SK-N-SH (cell line): Measurements from ENCODE around the gene BOC. TPM values are rescaled to one million over a fixed set of nuclear protein-coding genes. Genes with fewer than 3 reads are reported as not detected.

ENCODE experiments used
- CTCF ChIA-PET: fragments of 300-600, 350-600 bp; formaldehyde crosslinking; extraction: SDS; loops from one replicate; lab custom pipeline; 2021; lab: Yijun Ruan, JAX
- POLR2A ChIA-PET: fragments of 350-600 bp; sonication (Branson Sonifier 250); formaldehyde crosslinking; extraction: SDS; loops from one replicate; lab custom pipeline; 2020; ENCODE audit warnings: antibody characterized with exemption, inconsistent platforms; lab: Yijun Ruan, JAX
- DNase-seq: peaks from one replicate; pipeline ENCODE4 v3.0.0; 2012
- H2AFZ ChIP-seq: fragments of 200-600 bp; sonication (generic); 2 replicates; pipeline ENCODE4 v1.8.1; 2016; ENCODE audit warnings: antibody characterized with exemption, mild to moderate bottlenecking, low read depth
- H3F3A ChIP-seq: fragments of 200-600 bp; sonication (generic); replicated peaks from 2 replicates; pipeline ENCODE3; 2016; ENCODE audit warnings: antibody characterized with exemption, mild to moderate bottlenecking; ENCODE audit not compliant: insufficient read depth
- H3K27ac ChIP-seq, 2 experiments: fragments of 200-500 bp in 1 of 2; fragments of 200-600 bp in 1 of 2; sonication (Bioruptor generic) in 1 of 2; sonication (generic), shearing (Covaris generic) in 1 of 2; 2 replicates each; pipeline versions ENCODE4 v1.5.1 to v1.6.1; 2014 to 2016; ENCODE audit warnings: low read depth in 2 of 2, inconsistent platforms in 1 of 2, low read length in 1 of 2, mild to moderate bottlenecking in 1 of 2, mixed read lengths in 1 of 2
- H3K27me3 ChIP-seq: fragments of 200-600 bp; sonication (generic), shearing (Covaris generic); 2 replicates; pipeline ENCODE4 v1.6.1; 2016; ENCODE audit warnings: mixed run types; ENCODE audit not compliant: insufficient read depth
- H3K36me3 ChIP-seq, 2 experiments: fragments of 200-500 bp in 1 of 2; fragments of 200-600 bp in 1 of 2; sonication (Bioruptor generic) in 1 of 2; sonication (generic) in 1 of 2; replicated peaks in 1 of 2; 2 replicates each; pipeline versions ENCODE3 to v1.5.1; 2014 to 2016; ENCODE audit warnings: low read length in 1 of 2, mild to moderate bottlenecking in 1 of 2; ENCODE audit not compliant: insufficient read depth in 2 of 2, control insufficient read depth in 1 of 2
- H3K4me1 ChIP-seq, 2 experiments: fragments of 200-500 bp in 1 of 2; fragments of 200-600 bp in 1 of 2; sonication (Bioruptor generic) in 1 of 2; sonication (generic), shearing (Covaris generic) in 1 of 2; 2 replicates each; pipeline versions ENCODE4 v1.5.1 to v1.6.1; 2014 to 2016; ENCODE audit warnings: low read depth in 1 of 2, low read length in 1 of 2, mixed run types in 1 of 2; ENCODE audit not compliant: insufficient read depth in 2 of 2, control insufficient read depth in 1 of 2
- H3K4me2 ChIP-seq: fragments of 200-600 bp; sonication (generic), shearing (Covaris generic); 2 replicates; pipeline ENCODE4 v1.6.1; 2017; ENCODE audit warnings: mixed run types
- H3K4me3 ChIP-seq, 2 experiments: fragments of 200-500 bp in 1 of 2; fragments of 200-600 bp in 1 of 2; sonication (Bioruptor generic) in 1 of 2; sonication (generic), shearing (Covaris generic) in 1 of 2; 2 replicates each; pipeline versions ENCODE4 v1.5.1 to v1.8.1; 2014 to 2016; ENCODE audit warnings: low read depth in 2 of 2, inconsistent platforms in 1 of 2, low read length in 1 of 2, mild to moderate bottlenecking in 1 of 2, mixed read lengths in 1 of 2, moderate library complexity in 1 of 2
- H3K79me2 ChIP-seq: fragments of 200-600 bp; sonication (generic); 2 replicates; pipeline ENCODE4 v1.8.1; 2017; ENCODE audit warnings: mild to moderate bottlenecking; ENCODE audit not compliant: insufficient read depth
- H3K9ac ChIP-seq: fragments of 200-600 bp; sonication (generic); 2 replicates; pipeline ENCODE4 v1.6.1; 2017; ENCODE audit warnings: mixed run types
- H3K9me2 ChIP-seq: fragments of 200-600 bp; sonication (generic); 2 replicates; pipeline ENCODE4 v1.6.1; 2017; ENCODE audit warnings: mixed run types
- H3K9me3 ChIP-seq: fragments of 200-600 bp; sonication (generic); 2 replicates; pipeline ENCODE4 v1.6.1; 2017; ENCODE audit warnings: mixed run types, mild to moderate bottlenecking, moderate library complexity
- H4K20me1 ChIP-seq: fragments of 200-600 bp; sonication (generic); 2 replicates; pipeline ENCODE4 v1.6.1; 2017; ENCODE audit warnings: mild to moderate bottlenecking, mixed run types; ENCODE audit not compliant: insufficient read depth
- CHD2 ChIP-seq: fragments of 150-350 bp; IDR thresholded peaks from 2 replicates; pipeline ENCODE4 v1.6.1; 2018; ENCODE audit warnings: low read length; ENCODE audit not compliant: partially characterized antibody
- EP300 ChIP-seq, 2 experiments: IDR thresholded peaks; 2 replicates each; pipeline versions ENCODE4 v1.4.0 to v1.6.1; 2012; ENCODE audit warnings: borderline replicate concordance in 1 of 2, low read depth in 1 of 2, low read length in 1 of 2
- EZH2phosphoT487 ChIP-seq: fragments of 200-600 bp; sonication (generic); IDR thresholded peaks from 2 replicates; pipeline ENCODE4 v1.6.1; 2017; ENCODE audit warnings: low read depth, mixed run types, mild to moderate bottlenecking, antibody characterized with exemption, moderate library complexity, borderline replicate concordance
- FOXJ3 ChIP-seq: sonication (generic); formaldehyde crosslinking; IDR thresholded peaks from 2 replicates; pipeline ENCODE4 v1.5.1; 2020; ENCODE audit warnings: mild to moderate bottlenecking, missing genetic modification reagents
- FOXM1 ChIP-seq: IDR thresholded peaks from 2 replicates; pipeline ENCODE4 v1.4.0; 2012; ENCODE audit warnings: low read depth, mild to moderate bottlenecking
- GATA2 ChIP-seq: sonication (generic); formaldehyde crosslinking; IDR thresholded peaks from 2 replicates; pipeline ENCODE4 v1.5.0; 2020; ENCODE audit warnings: mild to moderate bottlenecking, missing genetic modification reagents
- MEF2A ChIP-seq: IDR thresholded peaks from 2 replicates; pipeline ENCODE4 v1.4.0; 2012; ENCODE audit warnings: low read depth, borderline replicate concordance
- NFIC ChIP-seq: IDR thresholded peaks from 2 replicates; pipeline ENCODE4 v1.4.0; 2012; ENCODE audit warnings: borderline replicate concordance
- POLR2AphosphoS5 ChIP-seq: IDR thresholded peaks from 2 replicates; pipeline ENCODE4 v1.6.1; 2012; ENCODE audit warnings: low read depth, low read length
- REST ChIP-seq: IDR thresholded peaks from 2 replicates; pipeline ENCODE4 v1.6.1; 2012; ENCODE audit warnings: mild to moderate bottlenecking, low read depth, low read length, moderate library complexity
- RXRA ChIP-seq: IDR thresholded peaks from 2 replicates; pipeline ENCODE4 v1.4.0; 2012; ENCODE audit warnings: low read depth, mild to moderate bottlenecking, borderline replicate concordance
- SIN3A ChIP-seq: IDR thresholded peaks from 2 replicates; pipeline ENCODE4 v1.6.1; 2012; ENCODE audit warnings: low read depth, mild to moderate bottlenecking, low read length, moderate library complexity, borderline replicate concordance
- YY1 ChIP-seq: IDR thresholded peaks from 2 replicates; pipeline ENCODE4 v1.4.0; 2012; ENCODE audit warnings: low read depth, mild to moderate bottlenecking
- WGBS: methylation state at CpG from one replicate; pipeline ENCODE4 v1.1.6; 2017; ENCODE audit warnings: low lambda C conversion rate; 5-methylcytosine and 5-hydroxymethylcytosine counted together
- polyA plus RNA-seq, 3 experiments: library from polyadenylated mRNA; depleted of rRNA; stranded (reverse); fragments of >200 nt; gene quantifications; 2 replicates each; pipeline ENCODE4 v1.2.3, GENCODE V29; 2012
- TF ChIP-seq, protein P1 (sequence below): fragments of 200-600 bp; sonication (generic); IDR thresholded peaks from 2 replicates; pipeline ENCODE4 v1.6.1; 2017; ENCODE audit warnings: antibody characterized with exemption, mild to moderate bottlenecking, moderate library complexity
- TF ChIP-seq, protein P2 (sequence below): IDR thresholded peaks from 2 replicates; pipeline ENCODE4; 2012
- TF ChIP-seq, protein P3 (sequence below): IDR thresholded peaks from 2 replicates; pipeline ENCODE4 v1.4.0; 2012; ENCODE audit warnings: low read depth, borderline replicate concordance
- TF ChIP-seq, protein P4 (sequence below): fragments of 150-350 bp; IDR thresholded peaks from 2 replicates; pipeline ENCODE4 v1.6.1; 2016; ENCODE audit warnings: mild to moderate bottlenecking, low read depth, low read length

The BOC gene
- polyA plus RNA-seq, 1 of the 3 experiments (the other 2 are of a cell fraction): 6.6 TPM

GRCh38 chr3:113329757-113330156 is 118.4 kb downstream of the BOC start:
- no peaks in the 10 kb centered on the region for H3K27me3 ChIP-seq
- no peaks in the 10 kb centered on the region for H3K79me2 ChIP-seq
- CTCF ChIA-PET: no interaction called here
- POLR2A ChIA-PET: interaction anchor here (0.6 kb wide), 1 partner anchor 29 kb away, joined by 5 read pairs; no protein-coding TSS in a partner anchor
- H3K4me2 ChIP-seq: no peak overlapping the region
- no peak overlapping the region for H2AFZ ChIP-seq
- no peak overlapping the region for H3K27ac ChIP-seq
- WGBS: 63% methylated on average over 2 of the region's 2 CpGs
- no peaks in the 10 kb centered on the region for H3K9me3 ChIP-seq
- no peaks in the 10 kb centered on the region for H3K9me2 ChIP-seq
- no peak overlapping the region for H3K4me3 ChIP-seq
- no peaks in the 10 kb centered on the region for H4K20me1 ChIP-seq
- H3K9ac ChIP-seq: no peak overlapping the region
- DNase-seq: no peak
- TF ChIP-seq, protein P1, sequence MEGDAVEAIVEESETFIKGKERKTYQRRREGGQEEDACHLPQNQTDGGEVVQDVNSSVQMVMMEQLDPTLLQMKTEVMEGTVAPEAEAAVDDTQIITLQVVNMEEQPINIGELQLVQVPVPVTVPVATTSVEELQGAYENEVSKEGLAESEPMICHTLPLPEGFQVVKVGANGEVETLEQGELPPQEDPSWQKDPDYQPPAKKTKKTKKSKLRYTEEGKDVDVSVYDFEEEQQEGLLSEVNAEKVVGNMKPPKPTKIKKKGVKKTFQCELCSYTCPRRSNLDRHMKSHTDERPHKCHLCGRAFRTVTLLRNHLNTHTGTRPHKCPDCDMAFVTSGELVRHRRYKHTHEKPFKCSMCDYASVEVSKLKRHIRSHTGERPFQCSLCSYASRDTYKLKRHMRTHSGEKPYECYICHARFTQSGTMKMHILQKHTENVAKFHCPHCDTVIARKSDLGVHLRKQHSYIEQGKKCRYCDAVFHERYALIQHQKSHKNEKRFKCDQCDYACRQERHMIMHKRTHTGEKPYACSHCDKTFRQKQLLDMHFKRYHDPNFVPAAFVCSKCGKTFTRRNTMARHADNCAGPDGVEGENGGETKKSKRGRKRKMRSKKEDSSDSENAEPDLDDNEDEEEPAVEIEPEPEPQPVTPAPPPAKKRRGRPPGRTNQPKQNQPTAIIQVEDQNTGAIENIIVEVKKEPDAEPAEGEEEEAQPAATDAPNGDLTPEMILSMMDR: no peak
- TF ChIP-seq NFIC: no peak
- TF ChIP-seq REST: no peak
- no peak for TF ChIP-seq GATA2 (CRISPR knock-in tag)
- no peak for TF ChIP-seq YY1
- TF ChIP-seq, protein P2, sequence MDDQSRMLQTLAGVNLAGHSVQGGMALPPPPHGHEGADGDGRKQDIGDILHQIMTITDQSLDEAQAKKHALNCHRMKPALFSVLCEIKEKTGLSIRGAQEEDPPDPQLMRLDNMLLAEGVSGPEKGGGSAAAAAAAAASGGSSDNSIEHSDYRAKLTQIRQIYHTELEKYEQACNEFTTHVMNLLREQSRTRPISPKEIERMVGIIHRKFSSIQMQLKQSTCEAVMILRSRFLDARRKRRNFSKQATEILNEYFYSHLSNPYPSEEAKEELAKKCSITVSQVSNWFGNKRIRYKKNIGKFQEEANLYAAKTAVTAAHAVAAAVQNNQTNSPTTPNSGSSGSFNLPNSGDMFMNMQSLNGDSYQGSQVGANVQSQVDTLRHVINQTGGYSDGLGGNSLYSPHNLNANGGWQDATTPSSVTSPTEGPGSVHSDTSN: no peak
- TF ChIP-seq EZH2phosphoT487: no peak
- TF ChIP-seq, protein P3, sequence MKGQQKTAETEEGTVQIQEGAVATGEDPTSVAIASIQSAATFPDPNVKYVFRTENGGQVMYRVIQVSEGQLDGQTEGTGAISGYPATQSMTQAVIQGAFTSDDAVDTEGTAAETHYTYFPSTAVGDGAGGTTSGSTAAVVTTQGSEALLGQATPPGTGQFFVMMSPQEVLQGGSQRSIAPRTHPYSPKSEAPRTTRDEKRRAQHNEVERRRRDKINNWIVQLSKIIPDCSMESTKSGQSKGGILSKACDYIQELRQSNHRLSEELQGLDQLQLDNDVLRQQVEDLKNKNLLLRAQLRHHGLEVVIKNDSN: no peak
- no peaks in the 10 kb centered on the region for H3K4me1 ChIP-seq
- H3F3A ChIP-seq: peaks cover 3% of the 10 kb centered on the region
- peaks cover 15 to 16% of the 10 kb centered on the region in 2 experiments for H3K36me3 ChIP-seq

GRCh38 chr3:113330742-113331141 is 119.4 kb downstream of the BOC start:
- H3K4me1 ChIP-seq: no peaks in the 10 kb centered on the region
- peaks cover 8 to 16% of the 10 kb centered on the region in 2 experiments for H3K36me3 ChIP-seq
- peaks cover 3% of the 10 kb centered on the region for H3F3A ChIP-seq
- H3K27me3 ChIP-seq: no peaks in the 10 kb centered on the region
- no peaks in the 10 kb centered on the region for H3K9me2 ChIP-seq
- H3K79me2 ChIP-seq: no peaks in the 10 kb centered on the region
- H2AFZ ChIP-seq: no peak overlapping the region
- ChIA-PET CTCF (no interaction called here), POLR2A (no interaction called here)
- 97% methylated on average over 2 of the region's 2 CpGs for WGBS
- no peak for DNase-seq
- H3K9ac ChIP-seq: no peak overlapping the region
- no peak overlapping the region for H3K27ac ChIP-seq
- H4K20me1 ChIP-seq: no peaks in the 10 kb centered on the region
- no peaks in the 10 kb centered on the region for H3K9me3 ChIP-seq
- no peak overlapping the region for H3K4me2 ChIP-seq
- no peak overlapping the region for H3K4me3 ChIP-seq
- no peak for TF ChIP-seq NFIC
- no peak for TF ChIP-seq FOXJ3 (CRISPR knock-in tag)
- TF ChIP-seq, protein P2: no peak
- no peak for TF ChIP-seq EZH2phosphoT487
- TF ChIP-seq, protein P4, sequence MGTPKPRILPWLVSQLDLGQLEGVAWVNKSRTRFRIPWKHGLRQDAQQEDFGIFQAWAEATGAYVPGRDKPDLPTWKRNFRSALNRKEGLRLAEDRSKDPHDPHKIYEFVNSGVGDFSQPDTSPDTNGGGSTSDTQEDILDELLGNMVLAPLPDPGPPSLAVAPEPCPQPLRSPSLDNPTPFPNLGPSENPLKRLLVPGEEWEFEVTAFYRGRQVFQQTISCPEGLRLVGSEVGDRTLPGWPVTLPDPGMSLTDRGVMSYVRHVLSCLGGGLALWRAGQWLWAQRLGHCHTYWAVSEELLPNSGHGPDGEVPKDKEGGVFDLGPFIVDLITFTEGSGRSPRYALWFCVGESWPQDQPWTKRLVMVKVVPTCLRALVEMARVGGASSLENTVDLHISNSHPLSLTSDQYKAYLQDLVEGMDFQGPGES: no peak
- TF ChIP-seq FOXM1: no peak
- no peak for TF ChIP-seq POLR2AphosphoS5
- no peak for TF ChIP-seq RXRA
- no peak for TF ChIP-seq MEF2A
- TF ChIP-seq CHD2: no peak
- TF ChIP-seq SIN3A: no peak
- no peak for TF ChIP-seq EP300 (IDR thresholded peaks at IDR 0.05; ENCODE audit: borderline replicate concordance in 1 of 2, low read depth in 1 of 2, low read length in 1 of 2)
